DMS79 treated with DMSO at 0.1 percent for 48 hours (cell line): ENCODE results near the gene MAGI2.

Source experiments
- DNase-seq: peaks from one replicate; lab custom pipeline; 2025; lab: John Stamatoyannopoulos, UW

Gene MAGI2

GRCh38 chr7:79257959-79258358, 195.5 kb downstream of the MAGI2 start:
- no peak for DNase-seq

DNA sequence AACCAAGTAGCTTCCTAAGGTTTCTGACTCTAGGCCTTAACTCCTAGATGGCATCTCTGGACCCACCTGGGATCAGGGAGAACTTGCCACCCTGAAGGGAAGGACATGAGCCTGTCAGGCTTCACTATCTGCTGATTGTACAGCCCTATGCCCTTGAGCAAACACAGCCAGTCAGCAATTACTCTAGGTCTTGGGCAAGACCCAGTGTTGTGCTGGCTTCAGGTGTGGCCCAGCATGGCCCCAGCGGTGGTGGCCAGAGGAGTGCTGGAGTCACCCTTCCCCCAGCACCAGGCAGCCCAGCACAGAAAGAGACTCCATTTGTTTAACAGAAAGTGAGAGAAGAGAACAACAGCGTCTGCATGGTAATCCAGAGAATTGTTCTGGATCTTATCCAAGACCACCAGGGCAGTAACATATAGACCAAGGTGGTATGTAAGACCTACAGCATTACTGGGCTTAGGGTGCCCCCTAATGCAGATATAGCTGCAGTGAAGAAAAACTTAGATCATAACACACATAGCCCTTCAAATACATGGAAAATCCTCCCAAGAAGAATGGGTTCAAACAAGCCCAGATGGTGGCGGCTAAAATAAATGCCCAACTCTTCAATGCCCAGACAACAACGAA, 207.7 kb downstream of the MAGI2 start:
- DNase-seq, result no peak

DNA sequence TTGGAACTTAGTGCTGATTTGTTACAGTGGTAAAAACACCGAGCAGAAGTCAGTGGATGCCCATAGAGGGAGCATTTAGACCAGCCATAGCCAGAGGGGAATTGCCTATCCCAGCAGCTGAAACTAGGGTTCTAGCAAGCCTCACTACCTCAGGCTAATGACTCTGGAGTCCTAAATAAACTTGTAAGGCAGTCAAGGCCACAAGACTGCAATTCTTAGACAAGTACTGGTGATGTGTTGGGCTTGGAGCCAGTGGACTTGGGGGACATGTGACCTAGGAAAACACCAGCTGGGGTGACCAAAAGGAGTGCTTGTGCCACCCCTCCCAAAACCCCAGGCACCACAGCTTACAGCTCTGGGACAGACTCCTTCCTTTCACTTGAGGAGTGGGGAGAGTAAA, 209.0 kb downstream of the MAGI2 start:
- no peak for DNase-seq

DNA sequence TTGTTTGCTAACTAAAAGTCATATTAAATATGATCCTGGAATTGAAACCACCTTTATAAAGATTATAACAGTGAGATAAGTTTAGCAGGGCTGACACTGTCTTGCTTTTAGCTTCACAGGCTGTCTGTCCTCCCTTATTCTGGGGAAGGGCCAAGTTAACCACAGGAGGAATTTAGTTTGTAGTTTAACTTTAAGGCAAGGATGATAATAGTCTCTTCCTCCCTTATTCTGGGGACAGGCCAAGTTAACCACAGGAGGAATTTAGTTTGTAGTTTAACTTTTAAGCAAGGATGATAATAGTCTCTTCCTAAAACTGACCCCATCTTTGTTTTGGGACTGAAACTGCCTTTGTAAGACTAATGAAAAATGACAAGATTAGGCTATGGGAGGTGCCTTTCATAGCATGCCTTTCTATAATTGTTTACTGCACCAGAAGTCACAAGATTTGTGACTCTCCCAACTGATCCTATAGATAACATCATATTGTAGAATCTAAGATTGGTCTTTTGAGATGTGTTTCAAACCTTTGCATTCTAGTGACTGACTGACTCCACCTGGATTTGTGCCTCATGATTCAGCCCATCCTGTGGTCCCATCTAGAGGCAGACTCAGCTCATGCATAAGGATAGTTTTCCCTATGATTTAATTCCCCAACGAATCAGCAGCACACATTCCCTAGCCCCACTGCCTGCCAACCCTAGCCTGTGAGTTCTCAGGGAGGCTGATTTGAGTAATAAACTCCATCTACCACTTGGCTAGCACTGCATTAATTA, 212.0 kb downstream of the MAGI2 start:
- no peak for DNase-seq

DNA sequence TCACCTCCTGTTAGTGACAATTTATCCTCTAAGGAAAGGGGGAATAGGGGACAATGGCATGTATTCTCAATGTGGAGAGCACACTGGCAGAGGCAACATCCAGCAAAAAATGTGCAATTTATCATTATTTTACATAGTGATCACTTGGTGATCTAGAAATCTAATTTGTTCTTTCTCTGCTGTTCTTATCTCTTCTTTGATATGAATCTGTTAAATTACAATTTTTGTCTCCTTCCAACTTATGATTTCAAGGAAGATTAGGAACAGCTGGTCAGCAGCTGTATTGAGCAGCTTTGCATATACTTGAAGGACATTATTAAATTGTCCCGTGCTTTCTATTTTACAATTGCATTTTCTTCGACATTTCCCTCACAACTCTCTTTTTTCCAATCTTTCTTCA, 213.1 kb downstream of the MAGI2 start:
- no peak for DNase-seq

DNA sequence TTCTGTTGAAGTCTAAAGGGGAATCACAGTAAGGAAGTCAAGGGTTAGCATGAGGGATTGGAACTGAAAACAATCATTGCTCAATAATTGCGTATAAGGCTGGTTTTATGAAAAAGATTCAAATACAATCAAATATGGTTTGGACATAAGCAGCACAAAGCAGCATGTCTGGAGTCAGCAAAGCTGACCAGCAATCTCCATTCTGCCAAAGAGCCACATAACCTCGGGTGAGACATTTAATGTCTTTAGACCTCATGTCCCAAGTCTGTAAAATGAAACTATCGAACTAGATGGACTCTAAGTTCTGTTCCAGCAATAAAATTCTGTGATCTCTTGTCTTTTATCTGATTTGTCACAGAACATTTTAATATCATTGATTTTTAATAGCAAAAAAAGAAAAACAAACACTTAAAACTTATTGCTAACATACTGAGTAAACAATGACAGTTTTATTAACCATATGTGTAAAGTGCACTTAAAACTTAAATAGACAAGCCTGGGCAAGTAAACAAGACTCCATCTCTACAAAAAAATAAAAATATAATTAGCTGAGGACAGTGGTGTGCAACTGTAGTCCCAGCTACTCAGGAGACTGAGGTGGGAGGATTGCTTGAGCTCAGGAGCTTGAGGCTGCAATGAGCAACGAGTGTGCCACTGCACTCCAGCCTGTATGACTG, 217.0 kb downstream of the MAGI2 start:
- DNase-seq, result peak; percentile 72

- DNase-seq, result peak; percentile 84
These were observed 226.4 kb downstream of the MAGI2 start for GRCh38 chr7:79227044-79227443.

GRCh38 chr7:79221211-79221610, 232.3 kb downstream of the MAGI2 start:
- no peak for DNase-seq

- no peak for DNase-seq
These were observed 235.4 kb downstream of the MAGI2 start for GRCh38 chr7:79217976-79218626.

DNA sequence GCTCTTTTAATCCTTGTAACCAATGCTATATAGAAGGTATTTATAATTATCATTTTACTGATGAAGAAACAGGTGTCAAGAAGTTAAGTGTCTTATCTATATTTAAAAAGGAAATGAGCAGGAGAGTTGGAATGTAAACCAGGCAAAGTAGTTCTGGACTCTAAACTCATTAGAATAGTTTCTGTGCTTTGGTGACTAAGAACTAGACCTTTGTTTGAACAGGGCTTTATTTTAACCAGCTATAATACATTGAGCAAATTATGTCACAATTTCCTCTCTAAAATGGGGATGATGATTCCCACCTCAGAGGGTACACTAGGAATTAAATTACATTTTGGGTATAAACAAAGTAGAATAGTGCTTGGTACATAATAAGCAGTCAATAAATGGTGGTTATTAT, 236.0 kb downstream of the MAGI2 start:
- no peak for DNase-seq

DNA sequence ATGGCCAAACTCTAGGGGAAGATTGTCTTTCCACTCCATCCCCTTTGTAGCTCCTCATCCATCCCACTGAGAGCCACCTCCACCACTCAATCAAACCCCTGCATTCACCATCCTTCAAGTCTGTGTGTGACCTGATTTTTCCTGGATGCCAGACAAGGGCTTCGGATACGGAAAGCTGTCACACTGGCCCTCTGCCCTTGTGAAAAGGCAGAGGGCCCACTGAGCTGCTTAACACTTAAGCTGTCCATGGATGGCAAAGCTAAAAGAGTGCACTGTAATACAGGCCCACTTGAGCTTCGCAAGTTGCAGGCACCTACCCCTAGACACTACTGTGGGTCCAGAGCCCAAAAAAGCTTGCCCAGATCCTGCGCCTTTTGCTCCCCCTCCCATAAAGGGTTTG, 237.2 kb downstream of the MAGI2 start:
- no peak for DNase-seq

DNA sequence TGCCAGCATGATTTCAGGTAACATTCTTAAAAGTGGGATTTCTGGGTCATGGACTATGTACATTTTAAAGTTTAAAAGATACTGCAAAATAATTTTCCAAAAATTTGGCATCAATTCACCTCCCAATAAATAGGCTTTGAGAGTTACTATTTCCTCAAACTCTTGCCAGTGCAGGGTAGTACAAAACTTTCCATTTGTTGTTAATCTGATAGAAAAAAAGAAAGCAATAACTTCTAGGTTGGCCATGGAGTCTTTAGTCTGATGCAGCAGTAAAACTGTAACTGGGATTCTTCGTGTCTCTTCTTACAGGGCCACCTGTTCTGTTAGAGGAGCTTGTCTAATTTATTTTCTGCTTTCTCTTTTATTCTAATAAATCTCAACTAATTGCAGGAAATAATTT, 241.1 kb downstream of the MAGI2 start:
- DNase-seq, result no peak

- no peak for DNase-seq
These were observed 241.7 kb downstream of the MAGI2 start for GRCh38 chr7:79211724-79212123.

DNA sequence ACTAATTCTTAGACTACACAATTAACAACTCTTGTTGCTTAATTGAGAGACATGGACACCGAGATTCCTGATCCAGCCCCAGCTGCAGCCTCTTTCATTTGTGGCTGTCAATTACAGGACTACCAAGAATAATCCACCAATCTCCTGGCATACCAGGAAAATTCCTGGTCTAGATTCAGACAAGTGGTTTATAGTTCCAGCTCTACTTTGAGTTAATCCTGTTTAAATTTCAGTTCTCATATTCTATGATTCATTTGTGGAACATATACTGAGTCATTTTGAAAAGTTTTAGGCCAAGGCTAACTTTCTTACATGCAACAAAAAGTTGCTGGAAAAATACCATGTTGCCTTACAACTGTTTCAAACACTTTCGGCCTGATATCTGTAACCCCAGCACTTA, 253.5 kb downstream of the MAGI2 start:
- DNase-seq, result no peak

- DNase-seq, result no peak
These were observed 254.2 kb downstream of the MAGI2 start for GRCh38 chr7:79199266-79199665.

GRCh38 chr7:79185605-79186004, 267.9 kb downstream of the MAGI2 start:
- DNase-seq, result no peak

GRCh38 chr7:79182283-79182682, 271.2 kb downstream of the MAGI2 start:
- DNase-seq, result peak; percentile 12

GRCh38 chr7:79180533-79180932, 272.9 kb downstream of the MAGI2 start:
- DNase-seq, result no peak

- DNase-seq, result no peak
These were observed 276.5 kb downstream of the MAGI2 start for GRCh38 chr7:79176859-79177477.

DNA sequence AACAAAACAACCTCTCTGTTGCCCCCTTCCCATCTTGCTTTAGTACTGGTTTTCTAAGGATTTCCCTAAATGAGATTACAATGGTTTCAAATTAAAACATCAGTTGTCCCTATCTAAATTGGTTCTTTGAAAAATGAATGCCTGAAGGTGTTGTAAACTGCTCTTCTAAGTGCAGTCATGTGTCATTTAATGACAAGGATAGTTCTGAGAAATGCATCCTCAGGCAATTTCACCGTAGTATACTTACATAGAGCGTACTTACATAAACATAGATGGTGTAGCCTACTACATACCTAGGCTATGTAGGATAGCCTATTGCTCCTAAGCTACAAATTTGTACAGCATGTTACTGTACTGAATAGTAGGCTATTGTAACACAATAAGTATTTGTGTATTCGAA, 278.1 kb downstream of the MAGI2 start:
- DNase-seq, result no peak

- peak; percentile 68 for DNase-seq
These were observed 288.2 kb downstream of the MAGI2 start for GRCh38 chr7:79165225-79165624.

DNA sequence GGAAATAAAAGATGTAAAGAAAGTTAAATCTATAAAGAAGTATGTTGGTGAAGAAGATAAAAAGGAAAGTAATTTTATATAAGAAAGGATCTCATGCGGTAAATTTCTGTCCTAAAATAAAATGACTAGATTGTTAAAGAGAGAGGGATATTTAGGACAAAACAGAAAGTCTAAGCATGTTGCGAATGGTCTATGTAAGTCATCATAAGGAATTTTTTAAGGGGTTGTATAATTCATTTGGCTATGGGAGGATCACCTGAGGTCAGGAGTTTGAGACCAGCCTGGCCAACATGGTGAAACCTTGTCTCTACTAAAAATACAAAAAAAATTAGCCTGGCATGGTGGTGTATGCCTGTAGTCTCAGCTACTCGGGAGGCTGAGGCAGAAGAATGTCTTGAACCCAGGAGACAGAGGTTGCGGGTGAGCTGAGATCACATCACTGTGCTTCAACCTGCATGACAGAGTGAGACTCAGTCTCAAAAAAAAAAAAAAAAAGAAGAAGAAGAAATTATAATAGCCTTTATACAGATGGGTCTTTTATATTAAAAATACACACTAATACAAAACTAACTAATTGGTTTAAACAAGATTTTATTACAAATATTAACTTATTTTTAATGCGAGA, 294.3 kb downstream of the MAGI2 start:
- no peak for DNase-seq
